GM19099 (cell line): ENCODE data around the gene EWSR1.

Source experiments
- POLR2A ChIP-seq: IDR thresholded peaks from 3 replicates; pipeline ENCODE4 v1.6.1; 2011; ENCODE audit warnings: low read depth; ENCODE audit not compliant: insufficient read length; ENCODE audit errors: extremely low read depth

EWSR1 gene

GRCh38 chr22:29275819-29276565 is 7.9 kb downstream of the EWSR1 start:
- TF ChIP-seq POLR2A: no peak

- no peak for TF ChIP-seq POLR2A
Measured at GRCh38 chr22:29277927-29278326, 9.9 kb downstream of the EWSR1 start.

GRCh38 chr22:29284196-29284595 is 16.1 kb downstream of the EWSR1 start:
- no peak for TF ChIP-seq POLR2A

DNA sequence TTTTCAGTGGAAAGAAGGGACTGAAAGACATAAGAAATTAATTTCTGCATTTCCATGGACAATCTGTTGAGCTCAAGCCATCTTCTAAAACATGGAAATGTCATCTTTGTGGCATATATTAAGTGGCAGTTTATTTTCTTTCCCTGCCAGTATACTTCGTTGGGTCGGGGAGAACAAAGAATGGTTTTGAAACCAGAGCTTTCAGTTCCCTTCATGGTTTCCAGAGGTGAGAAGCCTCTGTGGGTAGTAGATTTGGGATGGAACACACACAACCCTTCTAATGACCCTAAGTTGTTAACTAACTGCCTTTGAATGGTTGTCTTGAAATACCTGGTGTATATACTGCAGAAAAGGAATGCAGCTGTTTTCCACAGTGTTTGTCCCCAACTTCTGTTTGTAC is 20.8 kb downstream of the EWSR1 start:
- no peak for TF ChIP-seq POLR2A

DNA sequence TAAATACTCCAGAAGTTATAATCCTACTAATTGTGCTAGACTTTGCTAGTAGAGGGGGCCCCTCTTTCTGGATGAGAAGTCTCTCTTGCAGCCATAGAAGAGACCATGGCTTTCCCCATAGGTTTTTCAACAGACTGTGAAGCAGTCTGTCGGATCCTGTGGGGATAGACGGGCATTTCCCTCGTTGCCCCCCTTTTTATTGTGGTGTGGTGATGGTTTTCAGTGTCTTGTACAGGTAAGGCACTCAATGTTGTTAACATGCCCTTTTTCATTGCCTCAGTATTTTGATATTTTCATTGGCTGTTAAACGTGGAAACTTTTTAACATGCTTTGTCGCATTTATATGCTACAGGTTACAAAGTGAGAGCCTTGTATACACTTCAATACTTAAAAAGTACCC is 22.0 kb downstream of the EWSR1 start:
- no peak for TF ChIP-seq POLR2A

DNA sequence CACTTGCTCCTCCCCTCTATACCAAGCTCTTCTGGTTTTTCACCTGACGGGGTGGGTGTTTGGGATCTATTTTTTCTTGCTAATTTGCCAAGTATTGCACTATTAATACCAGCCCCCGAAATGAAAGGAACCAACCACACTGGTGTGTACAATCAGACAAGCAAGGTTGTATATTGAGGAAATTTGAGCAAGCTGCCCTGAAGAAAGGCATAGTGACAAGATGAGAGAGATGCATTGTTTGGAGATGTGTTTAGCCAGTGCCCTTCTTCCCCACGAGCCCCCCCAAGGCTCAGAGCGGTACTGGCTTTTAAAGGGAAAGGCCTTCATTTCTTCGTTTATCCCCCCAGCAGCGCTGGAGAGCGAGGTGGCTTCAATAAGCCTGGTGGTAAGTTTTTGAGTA is 23.1 kb downstream of the EWSR1 start:
- TF ChIP-seq POLR2A: no peak

GRCh38 chr22:29292379-29292778 is 24.3 kb downstream of the EWSR1 start:
- TF ChIP-seq POLR2A: no peak

GRCh38 chr22:29298641-29299040 is 30.6 kb downstream of the EWSR1 start:
- TF ChIP-seq POLR2A: no peak

- no peak for TF ChIP-seq POLR2A
Measured at GRCh38 chr22:29299136-29299900, 31.2 kb downstream of the EWSR1 start.

DNA sequence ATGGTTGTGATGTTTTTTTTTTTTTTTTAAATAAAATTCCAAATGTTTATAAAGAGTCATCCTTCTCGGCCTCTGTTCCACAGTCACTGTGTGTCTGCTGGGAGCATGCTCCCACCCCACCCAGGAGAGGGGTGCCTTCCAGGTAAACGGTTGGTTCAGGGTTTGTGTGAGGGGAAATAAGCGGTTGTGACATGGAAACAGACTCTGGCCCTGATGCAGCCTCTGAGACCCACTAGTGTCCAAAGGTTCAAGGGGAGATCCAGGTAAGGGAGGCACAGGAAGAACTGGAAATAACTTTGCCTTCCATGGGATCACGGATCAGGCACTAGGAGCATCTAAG is 32.4 kb downstream of the EWSR1 start:
- no peak for TF ChIP-seq POLR2A

- TF ChIP-seq POLR2A: no peak
Measured at GRCh38 chr22:29300807-29301601, 32.9 kb downstream of the EWSR1 start.

- TF ChIP-seq POLR2A: no peak
Measured at GRCh38 chr22:29301716-29302401, 33.8 kb downstream of the EWSR1 start.

GRCh38 chr22:29302402-29302680 is 34.3 kb downstream of the EWSR1 start:
- no peak for TF ChIP-seq POLR2A

- no peak for TF ChIP-seq POLR2A
Measured at GRCh38 chr22:29302681-29303465, 34.8 kb downstream of the EWSR1 start.

- no peak for TF ChIP-seq POLR2A
Measured at GRCh38 chr22:29305836-29306174, 37.7 kb downstream of the EWSR1 start.
